SK-N-MC (cell line): Measurements from ENCODE around the gene LRRFIP1.

Experiments used
- DNase-seq: peaks from one replicate; pipeline ENCODE4 v3.0.0-alpha.2; 2011; ENCODE audit warnings: low read depth, low spot score
- H3K27ac ChIP-seq: fragments of 200-600 bp; sonication (generic); 2 replicates; pipeline ENCODE4 v1.5.1; 2016; ENCODE audit warnings: mixed run types
- H3K36me3 ChIP-seq: fragments of 200-600 bp; sonication (generic); 2 replicates; pipeline ENCODE4 v1.6.1; 2017; ENCODE audit warnings: antibody characterized with exemption, low read length, mixed read lengths; ENCODE audit not compliant: insufficient read depth
- H3K4me3 ChIP-seq: fragments of 200-600 bp; sonication (generic); 2 replicates; pipeline ENCODE4 v1.5.1; 2016
- H3K9ac ChIP-seq: fragments of 200-600 bp; sonication (generic); 2 replicates; pipeline ENCODE4 v1.8.0; 2017; ENCODE audit warnings: mixed run types, mixed read lengths; ENCODE audit not compliant: insufficient read length
- H3K9me3 ChIP-seq: fragments of 200-600 bp; sonication (generic); 2 replicates; pipeline ENCODE4 v1.6.1; 2017; ENCODE audit warnings: low read depth, mild to moderate bottlenecking, antibody characterized with exemption, low read length, moderate library complexity, mixed read lengths
- EZH2 ChIP-seq: fragments of 200-600 bp; sonication (generic); IDR thresholded peaks from one replicate; pipeline ENCODE4 v1.6.1; 2017; ENCODE audit warnings: antibody characterized with exemption
- FOXP2 ChIP-seq: optimal IDR thresholded peaks from 2 replicates; pipeline ENCODE3; 2011; ENCODE audit warnings: mild to moderate bottlenecking, moderate library complexity; ENCODE audit not compliant: insufficient read depth; ENCODE audit errors: extremely low read length, control extremely low read depth
- POLR2AphosphoS5 ChIP-seq: IDR thresholded peaks from 2 replicates; pipeline ENCODE4 v1.6.1; 2012; ENCODE audit warnings: mild to moderate bottlenecking, low read depth, low read length, borderline replicate concordance

LRRFIP1 gene

DNA sequence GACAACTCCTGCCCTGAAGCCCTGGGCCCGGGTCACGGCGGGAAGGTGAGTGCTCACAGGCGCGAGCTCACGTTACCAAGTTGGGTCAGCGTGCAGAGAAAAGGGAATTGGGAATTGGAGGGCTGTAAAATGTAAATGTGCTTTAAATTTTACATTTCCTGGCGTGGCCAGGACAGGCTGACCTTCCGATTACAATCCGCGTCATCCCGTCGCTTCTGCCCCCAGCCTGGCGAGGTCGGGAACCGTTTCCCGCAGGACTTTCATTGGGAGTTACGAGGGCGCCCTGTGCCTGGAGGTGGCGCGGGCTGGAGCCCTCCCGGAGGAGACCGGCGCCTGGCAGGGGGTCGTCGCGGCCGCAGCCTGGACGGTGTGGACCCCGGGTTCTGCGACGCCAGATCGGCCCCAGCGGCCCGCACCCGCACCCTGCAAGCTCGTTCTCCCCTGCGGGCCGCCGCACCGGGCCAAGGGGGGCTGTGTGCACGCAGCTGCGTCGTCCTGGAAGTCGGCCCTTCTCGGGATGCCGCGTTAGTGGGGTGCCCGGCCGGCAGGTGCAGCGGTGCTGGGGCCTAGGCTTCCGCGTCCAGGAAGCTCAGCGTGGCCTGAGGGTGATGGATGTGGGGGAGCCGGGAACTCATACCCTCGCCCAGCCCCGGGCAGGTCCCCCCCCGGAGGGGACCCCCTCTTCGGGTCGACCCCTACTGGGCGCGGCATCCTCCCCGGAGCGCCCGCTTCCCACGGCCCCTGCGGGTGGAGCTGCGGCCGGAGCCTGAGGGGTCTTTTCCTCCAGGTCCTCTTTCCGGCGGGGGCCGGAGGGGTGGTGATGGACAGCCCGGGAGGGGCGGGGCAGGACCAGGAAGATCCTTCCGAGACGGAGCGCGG is 63.9 kb downstream of the LRRFIP1 start:
- no peak for DNase-seq
- Histone ChIP-seq H3K4me3 (peak overlapping the region; percentile 72), H3K9me3 (no peaks in the 10 kb centered on the region), H3K27ac (no peak overlapping the region), H3K36me3 (no peaks in the 10 kb centered on the region), H3K9ac (no peak overlapping the region)
- no peak for TF ChIP-seq EZH2
- no peak for TF ChIP-seq POLR2AphosphoS5
- no peak for TF ChIP-seq FOXP2

DNA sequence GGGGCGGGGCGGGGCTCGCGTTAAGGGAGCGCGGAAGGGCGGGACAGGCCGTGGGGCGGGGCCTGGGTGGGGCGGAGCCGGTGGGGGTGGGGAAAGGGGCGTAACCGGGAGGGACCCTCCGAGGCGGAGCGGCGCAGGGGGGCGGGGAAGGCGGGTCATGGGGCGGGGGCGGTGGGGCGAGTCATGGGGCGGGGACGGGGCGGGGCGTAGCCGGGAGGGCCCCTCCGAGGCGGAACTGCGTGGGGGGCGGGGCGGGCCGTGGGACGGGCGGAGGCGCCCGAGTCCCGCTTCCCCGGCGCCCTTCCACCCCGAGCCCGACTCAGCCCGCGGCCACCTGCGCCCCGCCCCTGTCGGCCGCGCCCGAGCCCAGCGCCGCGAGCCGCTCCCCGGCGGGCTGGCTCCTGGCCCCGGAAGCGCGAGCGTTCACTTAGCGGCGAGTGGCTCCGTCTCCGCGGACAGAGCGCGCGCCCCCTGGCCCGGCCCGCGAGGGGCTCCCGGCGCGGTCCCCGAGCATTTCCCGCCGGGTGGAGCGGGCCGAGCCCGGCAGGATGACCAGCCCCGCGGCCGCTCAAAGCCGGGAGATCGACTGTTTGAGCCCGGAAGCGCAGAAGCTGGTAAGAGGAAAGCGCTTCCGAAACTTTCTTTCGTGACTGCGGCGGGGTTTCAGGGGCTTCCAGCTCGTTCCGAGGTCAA is 64.7 kb downstream of the LRRFIP1 start:
- TF ChIP-seq POLR2AphosphoS5 (no peak), FOXP2 (no peak), EZH2 (no peak)
- H3K27ac ChIP-seq: no peak overlapping the region
- peak overlapping the region; percentile 87 for H3K9ac ChIP-seq
- H3K4me3 ChIP-seq: peak overlapping the region; percentile 97
- no peaks in the 10 kb centered on the region for H3K36me3 ChIP-seq
- no peaks in the 10 kb centered on the region for H3K9me3 ChIP-seq
- DNase-seq: no peak

DNA sequence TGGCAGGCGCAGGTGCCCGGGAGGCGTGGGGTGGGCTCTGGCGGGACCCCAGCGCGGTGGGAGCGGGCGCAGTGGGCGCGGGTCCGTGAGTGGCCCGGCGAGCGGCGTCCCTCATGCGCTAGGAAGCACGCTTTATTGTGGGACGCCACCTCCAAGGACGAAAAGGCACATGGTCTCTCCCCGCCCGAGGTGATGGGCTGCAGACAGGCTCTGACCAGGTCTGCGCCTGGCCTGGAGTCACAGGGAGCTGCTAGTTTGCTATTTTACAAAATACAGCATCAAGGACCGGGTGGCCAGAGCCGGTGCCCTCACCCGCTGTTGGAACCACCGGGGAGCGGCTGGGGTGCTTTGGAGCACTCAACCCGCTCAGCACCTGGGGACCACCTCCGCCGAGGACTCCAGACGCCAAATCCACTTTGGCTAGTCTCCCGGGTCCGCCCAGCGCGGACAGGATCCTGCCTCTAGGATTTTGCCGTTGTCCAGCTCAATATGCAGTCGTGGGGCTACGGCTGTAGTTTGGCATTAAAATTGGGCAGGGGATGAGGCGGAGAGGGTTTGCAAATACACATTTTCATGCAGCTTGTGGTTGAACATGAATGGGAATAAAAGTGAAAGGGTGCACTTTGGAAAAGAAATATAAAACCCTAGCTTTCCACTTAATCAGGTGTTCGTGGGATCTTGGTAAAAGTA is 65.4 kb downstream of the LRRFIP1 start:
- no peak for DNase-seq
- Histone ChIP-seq H3K9ac (peak overlapping the region; percentile 87), H3K4me3 (peak overlapping the region; percentile 97), H3K36me3 (no peaks in the 10 kb centered on the region), H3K27ac (no peak overlapping the region), H3K9me3 (no peaks in the 10 kb centered on the region)
- TF ChIP-seq EZH2 (no peak), POLR2AphosphoS5 (no peak), FOXP2 (no peak)

DNA sequence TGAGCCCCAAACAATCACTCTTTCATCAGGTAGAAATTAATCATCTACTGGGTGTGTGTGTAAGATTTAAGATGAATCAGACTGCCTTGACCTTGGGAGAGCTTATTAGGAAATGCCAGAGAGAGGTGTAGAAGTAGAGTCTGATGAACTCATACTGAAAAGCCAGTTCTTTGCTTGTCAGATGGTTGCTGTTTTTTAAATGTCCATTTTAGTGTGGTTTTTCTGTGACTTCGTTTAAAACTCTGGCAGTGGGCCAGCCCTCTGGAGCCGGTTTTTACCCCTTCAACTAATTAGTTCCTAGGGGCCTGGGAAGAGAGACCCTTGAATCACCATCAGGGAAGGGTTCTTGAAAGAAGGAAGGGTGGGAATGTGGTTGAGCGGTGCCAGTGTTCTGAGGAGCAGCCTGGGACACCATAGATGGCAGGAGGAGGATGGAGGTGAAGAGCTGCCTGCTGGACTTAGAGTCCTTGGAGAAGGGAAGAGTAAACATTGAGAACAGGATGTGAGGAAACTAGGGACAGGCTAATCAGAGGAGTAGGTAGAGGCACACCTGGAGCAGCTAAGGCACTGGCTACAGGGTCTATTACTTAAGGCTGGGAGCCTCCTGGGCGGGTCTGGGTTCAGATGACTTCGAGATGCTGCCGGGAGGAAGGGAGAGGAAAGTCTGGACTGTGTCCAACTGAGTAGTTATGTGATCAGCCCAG is 66.1 kb downstream of the LRRFIP1 start:
- DNase-seq: no peak
- peak overlapping the region; percentile 97 for H3K4me3 ChIP-seq
- H3K9me3 ChIP-seq: no peaks in the 10 kb centered on the region
- H3K27ac ChIP-seq: no peak overlapping the region
- H3K9ac ChIP-seq: peak overlapping the region; percentile 87
- TF ChIP-seq POLR2AphosphoS5 (no peak), FOXP2 (no peak), EZH2 (no peak)
- H3K36me3 ChIP-seq: no peaks in the 10 kb centered on the region

GRCh38 chr2:237694415-237695194 is 67.2 kb downstream of the LRRFIP1 start:
- no peaks in the 10 kb centered on the region for H3K36me3 ChIP-seq
- H3K9ac ChIP-seq: peak overlapping the region; percentile 24
- DNase-seq: no peak
- TF ChIP-seq POLR2AphosphoS5 (no peak), EZH2 (no peak), FOXP2 (no peak)
- H3K9me3 ChIP-seq: no peaks in the 10 kb centered on the region
- H3K27ac ChIP-seq: peak overlapping the region; percentile 78
- H3K4me3 ChIP-seq: peak overlapping the region; percentile 97

- peak; percentile 61 for DNase-seq
- H3K4me3 ChIP-seq: peak overlapping the region; percentile 97
- no peaks in the 10 kb centered on the region for H3K9me3 ChIP-seq
- H3K27ac ChIP-seq: peak overlapping the region; percentile 78
- H3K36me3 ChIP-seq: no peaks in the 10 kb centered on the region
- peak overlapping the region; percentile 24 for H3K9ac ChIP-seq
- TF ChIP-seq POLR2AphosphoS5: peak; percentile 54
- TF ChIP-seq FOXP2: no peak
These were observed 67.9 kb downstream of the LRRFIP1 start for GRCh38 chr2:237695201-237695780.

GRCh38 chr2:237696461-237696860 is 69.1 kb downstream of the LRRFIP1 start:
- no peak overlapping the region for H3K9ac ChIP-seq
- H3K36me3 ChIP-seq: no peaks in the 10 kb centered on the region
- H3K27ac ChIP-seq: no peak overlapping the region
- H3K4me3 ChIP-seq: peak overlapping the region; percentile 97; the same call in 1 of the 2 replicates
- no peak for DNase-seq
- TF ChIP-seq EZH2 (no peak), POLR2AphosphoS5 (no peak), FOXP2 (no peak)
- H3K9me3 ChIP-seq: no peaks in the 10 kb centered on the region
